Endothelial cell of umbilical vein (primary cell): ENCODE results near the gene PPTC7. TPM values are rescaled to one million over a fixed set of nuclear protein-coding genes. Genes with fewer than 3 reads are reported as not detected.

Experiments
- BruUV-seq: library from RNA; stranded (reverse); fragments of 400-500 nt; replicated peaks from 2 replicates; lab custom pipeline; 2021; lab: Mats Ljungman, UMichigan
- CTCF ChIA-PET: fragments of 300-600, 350-600 bp; sonication (Branson Sonifier 250); formaldehyde crosslinking; loops from one replicate; lab custom pipeline; 2021; ENCODE audit warnings: antibody characterized with exemption, inconsistent platforms; lab: Charles Lee
- POLR2A ChIA-PET: fragments of 300-600, 350-600 bp; sonication (Branson Sonifier 250); formaldehyde crosslinking; loops from one replicate; lab custom pipeline; 2021; ENCODE audit warnings: antibody characterized with exemption, inconsistent platforms; lab: Charles Lee
- DNase-seq: peaks from one replicate; pipeline ENCODE4 v3.0.0-alpha.2; 2011; ENCODE audit warnings: low read depth, low spot score
- FAIRE-seq: peaks from 2 replicates; lab custom pipeline; 2011; peaks lifted over from hg19 to GRCh38; lab: Jason Lieb, UNC
- H2AFZ ChIP-seq: 2 replicates; pipeline ENCODE4 v1.6.0; 2012; ENCODE audit warnings: low read depth, low read length, control low read depth, inconsistent platforms
- H3K27ac ChIP-seq: 2 replicates; pipeline ENCODE4 v1.5.1; 2011; ENCODE audit warnings: low read depth, mild to moderate bottlenecking, control low read depth, low read length, moderate library complexity; ENCODE audit not compliant: insufficient read depth
- H3K27me3 ChIP-seq, 2 experiments: 2 replicates each; pipeline versions ENCODE4 v1.6.0 to v1.6.1; 2011; ENCODE audit warnings: low read length in 2 of 2, mixed read lengths in 1 of 2; ENCODE audit not compliant: control insufficient read depth in 2 of 2, insufficient read depth in 2 of 2
- H3K36me3 ChIP-seq, 2 experiments: 2 replicates in 1 of 2; 3 replicates in 1 of 2; pipeline ENCODE4 v1.5.1; 2011; ENCODE audit warnings: low read length in 2 of 2, mild to moderate bottlenecking in 1 of 2, moderate library complexity in 1 of 2; ENCODE audit not compliant: control insufficient read depth in 2 of 2, insufficient read depth in 2 of 2; ENCODE audit errors: extremely low read depth in 1 of 2
- H3K4me1 ChIP-seq: 3 replicates; pipeline ENCODE4 v1.5.1; 2011; ENCODE audit warnings: mild to moderate bottlenecking, low read length; ENCODE audit not compliant: control insufficient read depth, insufficient read depth; ENCODE audit errors: extremely low read depth
- H3K4me2 ChIP-seq: 2 replicates; pipeline ENCODE4 v1.6.1; 2011; ENCODE audit warnings: low read length, control low read depth, mixed read lengths; ENCODE audit not compliant: insufficient read depth
- H3K4me3 ChIP-seq, 3 experiments: fragments of 200-600 bp in 1 of 3; sonication (generic), shearing (Covaris generic) in 1 of 3; replicated peaks in 1 of 3; 2 replicates each; pipeline ENCODE4 v1.5.1; 2011 to 2016; ENCODE audit warnings: control low read depth in 3 of 3, low read length in 3 of 3, mild to moderate bottlenecking in 2 of 3, inconsistent platforms in 1 of 3, low read depth in 1 of 3, moderate library complexity in 1 of 3; ENCODE audit not compliant: insufficient read depth in 1 of 3
- H3K79me2 ChIP-seq: 2 replicates; pipeline ENCODE4 v1.6.0; 2012; ENCODE audit warnings: low read length, inconsistent platforms; ENCODE audit not compliant: control insufficient read depth, insufficient read depth
- H3K9ac ChIP-seq: replicated peaks from 2 replicates; pipeline ENCODE3; 2011; ENCODE audit warnings: low read length, control low read depth; ENCODE audit not compliant: insufficient read depth; ENCODE audit errors: extremely low read depth
- H3K9me1 ChIP-seq: replicated peaks from 3 replicates; pipeline ENCODE4 v1.6.0; 2011; ENCODE audit warnings: mild to moderate bottlenecking, low read length; ENCODE audit not compliant: control insufficient read depth, insufficient read depth; ENCODE audit errors: extremely low read depth
- H3K9me3 ChIP-seq: replicated peaks from 2 replicates; pipeline ENCODE4 v1.5.1; 2012; ENCODE audit warnings: low read length, inconsistent platforms; ENCODE audit not compliant: control insufficient read depth, insufficient read depth
- H4K20me1 ChIP-seq: replicated peaks from 2 replicates; pipeline ENCODE3; 2011; ENCODE audit warnings: mild to moderate bottlenecking, low read length; ENCODE audit not compliant: control insufficient read depth, insufficient read depth; ENCODE audit errors: extremely low read depth
- EZH2 ChIP-seq: IDR thresholded peaks from 2 replicates; pipeline ENCODE4 v1.6.1; 2012; ENCODE audit warnings: borderline replicate concordance, low read depth, mild to moderate bottlenecking, moderate library complexity, low read length, inconsistent platforms; ENCODE audit not compliant: severe bottlenecking
- FOS ChIP-seq: IDR thresholded peaks from 2 replicates; pipeline ENCODE4 v1.6.1; 2011; ENCODE audit warnings: mild to moderate bottlenecking, low read length, moderate library complexity, borderline replicate concordance; ENCODE audit not compliant: insufficient read depth
- GATA2 ChIP-seq: IDR thresholded peaks from 2 replicates; pipeline ENCODE4 v1.7.0; 2011; ENCODE audit warnings: low read depth, mild to moderate bottlenecking, moderate library complexity, mixed read lengths, low read length; ENCODE audit not compliant: insufficient read length, insufficient read depth
- JUN ChIP-seq: IDR thresholded peaks from 2 replicates; pipeline ENCODE4 v1.6.1; 2011; ENCODE audit warnings: borderline replicate concordance, low read depth; ENCODE audit not compliant: insufficient read length, insufficient read depth
- MYC ChIP-seq: IDR thresholded peaks from one replicate; pipeline ENCODE4 v1.6.1; 2011; ENCODE audit warnings: mild to moderate bottlenecking, low read depth, low read length
- POLR2A ChIP-seq: IDR thresholded peaks from 2 replicates; pipeline ENCODE4 v1.6.1; 2012; ENCODE audit warnings: low read depth, mild to moderate bottlenecking, control low read depth, low read length
- POLR2AphosphoS5 ChIP-seq: IDR thresholded peaks from 2 replicates; pipeline ENCODE4 v1.6.1; 2012; ENCODE audit warnings: low read depth, mild to moderate bottlenecking, control low read depth, low read length, moderate library complexity; ENCODE audit not compliant: insufficient read depth
- dilution Hi-C: fragments of 300-500 bp; cut with MboI; formaldehyde crosslinking; loops from one replicate; pipeline ENCODE4 v1.15.0; 2019; ENCODE audit warnings: low sequenced_read_pairs; ENCODE audit not compliant: extremely low pct_ligation_motif_present
- intact Hi-C: fragments of 100-400 bp; cut with micrococcal nuclease; formaldehyde crosslinking; loops from one replicate; pipeline ENCODE4 v1.10.0; 2022
- polyA plus RNA-seq, 4 experiments: library from polyadenylated mRNA; depleted of rRNA in 3 of 4; stranded (reverse) in 3 of 4; unstranded in 1 of 4; fragments of >200 nt; gene quantifications; 2 replicates each; pipeline versions ENCODE4 v1.2.1 to v1.2.3, GENCODE V29; 2011 to 2012; ENCODE audit warnings: missing spikeins in 1 of 4
- total RNA-seq: library from RNA; stranded (reverse); gene quantifications from 2 replicates; pipeline ENCODE4 v1.2.3, GENCODE V29; 2021
- TF ChIP-seq, protein P1 (sequence below), 2 donors: IDR thresholded peaks; 1 replicate in 1 of 2; 2 replicates in 1 of 2; pipeline ENCODE4 v1.5.1; 2011; ENCODE audit warnings: low read length in 2 of 2, mild to moderate bottlenecking in 2 of 2, moderate library complexity in 2 of 2, control low read depth in 1 of 2, inconsistent platforms in 1 of 2, low read depth in 1 of 2; ENCODE audit not compliant: insufficient read depth in 1 of 2; ENCODE audit errors: extremely low read depth in 1 of 2
- TF ChIP-seq, protein P2 (sequence below): IDR thresholded peaks from 2 replicates; pipeline ENCODE4 v1.6.1; 2011; ENCODE audit not compliant: insufficient read depth, insufficient read length

PPTC7 gene
- total and polyA plus RNA-seq, 2 donors (not counting 3 experiments of a cell fraction or from before 2014, with no cell fraction given) = 8.4 to 15.2 TPM

DNA sequence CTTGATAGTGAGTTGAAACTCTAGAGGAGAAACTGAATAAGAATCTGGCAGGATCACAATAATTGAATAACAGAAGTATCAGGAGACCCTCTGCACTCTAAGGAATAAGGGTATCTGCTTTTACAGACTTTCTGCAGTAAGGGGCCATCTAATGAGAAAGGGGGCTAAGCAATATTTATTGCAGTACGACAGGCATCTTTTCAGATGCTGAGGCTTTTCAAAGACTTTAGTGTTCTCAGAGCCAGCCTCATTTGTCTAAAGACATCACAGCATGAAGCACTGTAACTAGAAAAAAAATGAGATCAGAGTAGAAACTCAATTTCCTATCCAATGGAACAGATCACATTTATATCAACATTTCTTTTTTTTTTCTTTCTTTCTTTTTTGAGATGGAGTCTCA is 22.2 kb downstream of the PPTC7 start:
- no peak overlapping the region for H3K9ac ChIP-seq
- no peaks in the 10 kb centered on the region for H3K36me3 ChIP-seq

More for the DNA sequence above, 22.2 kb downstream of the PPTC7 start:
- ChIA-PET CTCF (interaction anchor here (1.4 to 2.1 kb wide), 2 partner anchors 15 to 39 kb away, joined by 5 read pairs; no protein-coding TSS in a partner anchor), POLR2A (no interaction called here)
- Histone ChIP-seq H3K79me2 (peaks cover 89% of the 10 kb centered on the region), H3K27me3 (no peaks in the 10 kb centered on the region), H3K27ac (no peak overlapping the region), H3K4me3 (no peak overlapping the region), H3K4me2 (no peak overlapping the region), H3K4me1 (no peaks in the 10 kb centered on the region), H3K9me3 (no peaks in the 10 kb centered on the region), H4K20me1 (peaks cover 3% of the 10 kb centered on the region), H3K9me1 (no peaks in the 10 kb centered on the region), H2AFZ (no peak overlapping the region)
- DNase-seq (no peak), FAIRE-seq (no peak)
- BruUV-seq = no TSS peak
- dilution Hi-C loops (no loop called here), intact Hi-C loops (no loop called here)
- TF ChIP-seq FOS = no peak
- no peak for TF ChIP-seq MYC
- no peak for TF ChIP-seq JUN
- TF ChIP-seq, protein P1, sequence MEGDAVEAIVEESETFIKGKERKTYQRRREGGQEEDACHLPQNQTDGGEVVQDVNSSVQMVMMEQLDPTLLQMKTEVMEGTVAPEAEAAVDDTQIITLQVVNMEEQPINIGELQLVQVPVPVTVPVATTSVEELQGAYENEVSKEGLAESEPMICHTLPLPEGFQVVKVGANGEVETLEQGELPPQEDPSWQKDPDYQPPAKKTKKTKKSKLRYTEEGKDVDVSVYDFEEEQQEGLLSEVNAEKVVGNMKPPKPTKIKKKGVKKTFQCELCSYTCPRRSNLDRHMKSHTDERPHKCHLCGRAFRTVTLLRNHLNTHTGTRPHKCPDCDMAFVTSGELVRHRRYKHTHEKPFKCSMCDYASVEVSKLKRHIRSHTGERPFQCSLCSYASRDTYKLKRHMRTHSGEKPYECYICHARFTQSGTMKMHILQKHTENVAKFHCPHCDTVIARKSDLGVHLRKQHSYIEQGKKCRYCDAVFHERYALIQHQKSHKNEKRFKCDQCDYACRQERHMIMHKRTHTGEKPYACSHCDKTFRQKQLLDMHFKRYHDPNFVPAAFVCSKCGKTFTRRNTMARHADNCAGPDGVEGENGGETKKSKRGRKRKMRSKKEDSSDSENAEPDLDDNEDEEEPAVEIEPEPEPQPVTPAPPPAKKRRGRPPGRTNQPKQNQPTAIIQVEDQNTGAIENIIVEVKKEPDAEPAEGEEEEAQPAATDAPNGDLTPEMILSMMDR (IDR thresholded peaks at IDR 0.05; ENCODE audit: extremely low read depth in 1 of 2, insufficient read depth in 1 of 2, low read depth in 1 of 2, low read length in 2 of 2) = no peak
- no peak for TF ChIP-seq GATA2
- no peak for TF ChIP-seq POLR2A
- TF ChIP-seq, protein P2, sequence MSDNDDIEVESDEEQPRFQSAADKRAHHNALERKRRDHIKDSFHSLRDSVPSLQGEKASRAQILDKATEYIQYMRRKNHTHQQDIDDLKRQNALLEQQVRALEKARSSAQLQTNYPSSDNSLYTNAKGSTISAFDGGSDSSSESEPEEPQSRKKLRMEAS = no peak
- TF ChIP-seq POLR2AphosphoS5 = no peak
- no peak for TF ChIP-seq EZH2
